ENCODE data around the gene CDH20.

DNA sequence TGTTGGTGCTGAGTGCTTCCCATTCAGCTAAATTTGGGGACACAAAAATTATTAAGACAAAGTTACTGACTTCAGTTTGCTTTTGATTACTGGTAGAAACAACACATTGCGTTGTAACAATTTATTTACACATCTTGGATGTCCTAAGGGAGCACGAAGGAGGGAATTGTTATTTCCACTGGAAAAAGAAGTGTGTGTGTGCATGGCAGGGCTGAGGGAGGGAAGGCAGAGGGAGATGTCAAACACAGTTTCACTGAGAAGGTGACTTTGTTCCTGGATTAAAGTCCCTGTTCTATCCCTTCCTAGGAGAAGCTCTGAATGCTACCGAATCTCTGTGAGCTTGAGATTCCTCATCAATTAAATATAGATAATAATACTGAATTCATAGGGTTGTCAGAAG, 3.8 kb upstream of the CDH20 start:
- TF ChIP-seq EZH2 (IDR thresholded peaks at IDR 0.05) (no peak), POLR2AphosphoS5 (IDR thresholded peaks at IDR 0.05; ENCODE audit: borderline replicate concordance, low read depth, low read length) (no peak), FOXP2 (optimal IDR thresholded peaks at IDR 0.05; ENCODE audit: control extremely low read depth, extremely low read length, insufficient read depth) (no peak)

Measured in SK-N-MC (cell line).